Measurements from ENCODE around the gene WASF3. TPM values are rescaled to one million over a fixed set of nuclear protein-coding genes. Genes with fewer than 3 reads are reported as not detected.

WASF3 gene
- total RNA-seq, 1 experiment from 2014 or later, result 2.6 TPM

- Histone ChIP-seq H3K36me3 (ENCODE audit: low read depth, low read length) (no peaks in the 10 kb centered on the region), H3K79me2 (ENCODE audit: low read length) (no peaks in the 10 kb centered on the region), H2AFZ (ENCODE audit: low read length) (no peak overlapping the region), H3K27ac (ENCODE audit: low read length) (no peak overlapping the region), H3F3A (ENCODE audit: low read length, unreplicated experiment) (no peaks in the 10 kb centered on the region), H3K9me3 (ENCODE audit: low read length) (no peaks in the 10 kb centered on the region), H3K27me3 (ENCODE audit: low read length) (peaks cover 11% of the 10 kb centered on the region; the same call in 1 of the 2 replicates), H3K9me2 (replicated peaks; ENCODE audit: low read length) (no peaks in the 10 kb centered on the region), H3K4me3 (ENCODE audit: low read length) (no peak overlapping the region), H3K4me2 (ENCODE audit: low read length) (no peak overlapping the region), H4K20me1 (ENCODE audit: low read length) (no peaks in the 10 kb centered on the region), H3K4me1 (ENCODE audit: insufficient read depth, low read length) (no peaks in the 10 kb centered on the region), H3K9ac (ENCODE audit: low read length) (no peak overlapping the region)
- TF ChIP-seq EZH2phosphoT487 (IDR thresholded peaks at IDR 0.05; ENCODE audit: borderline replicate concordance, low read length) (no peak), EZH2 (IDR thresholded peaks at IDR 0.05; ENCODE audit: low read length, unreplicated experiment) (no peak)
- TF ChIP-seq, protein P1, sequence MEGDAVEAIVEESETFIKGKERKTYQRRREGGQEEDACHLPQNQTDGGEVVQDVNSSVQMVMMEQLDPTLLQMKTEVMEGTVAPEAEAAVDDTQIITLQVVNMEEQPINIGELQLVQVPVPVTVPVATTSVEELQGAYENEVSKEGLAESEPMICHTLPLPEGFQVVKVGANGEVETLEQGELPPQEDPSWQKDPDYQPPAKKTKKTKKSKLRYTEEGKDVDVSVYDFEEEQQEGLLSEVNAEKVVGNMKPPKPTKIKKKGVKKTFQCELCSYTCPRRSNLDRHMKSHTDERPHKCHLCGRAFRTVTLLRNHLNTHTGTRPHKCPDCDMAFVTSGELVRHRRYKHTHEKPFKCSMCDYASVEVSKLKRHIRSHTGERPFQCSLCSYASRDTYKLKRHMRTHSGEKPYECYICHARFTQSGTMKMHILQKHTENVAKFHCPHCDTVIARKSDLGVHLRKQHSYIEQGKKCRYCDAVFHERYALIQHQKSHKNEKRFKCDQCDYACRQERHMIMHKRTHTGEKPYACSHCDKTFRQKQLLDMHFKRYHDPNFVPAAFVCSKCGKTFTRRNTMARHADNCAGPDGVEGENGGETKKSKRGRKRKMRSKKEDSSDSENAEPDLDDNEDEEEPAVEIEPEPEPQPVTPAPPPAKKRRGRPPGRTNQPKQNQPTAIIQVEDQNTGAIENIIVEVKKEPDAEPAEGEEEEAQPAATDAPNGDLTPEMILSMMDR (conservative IDR thresholded peaks at IDR 0.05; ENCODE audit: low read depth, low read length), result no peak
- DNase-seq, result no peak
- POLR2A ChIA-PET (ENCODE audit: unreplicated experiment), result no interaction called here
- CTCF ChIA-PET, result no interaction called here
- no peak for ATAC-seq
- no TSS peak for BruUV-seq (replicated peaks)
- intact Hi-C loops (cut with micrococcal nuclease), result no loop called here
Observed at GRCh38 chr13:26531742-26532141, 25.7 kb upstream of the WASF3 start.

- no peak overlapping the region for H3K9ac ChIP-seq (ENCODE audit: low read length)
- no peaks in the 10 kb centered on the region for H3K4me1 ChIP-seq (ENCODE audit: insufficient read depth, low read length)
- H3K9me3 ChIP-seq (ENCODE audit: low read length), result no peaks in the 10 kb centered on the region
- ChIA-PET CTCF (no interaction called here), POLR2A (ENCODE audit: unreplicated experiment) (interaction anchor here (0.6 kb wide), 1 partner anchor 331 kb away, joined by 3 read pairs; no protein-coding TSS in a partner anchor)
- H2AFZ ChIP-seq (ENCODE audit: low read length), result no peak overlapping the region
- no peaks in the 10 kb centered on the region for H3K36me3 ChIP-seq (ENCODE audit: low read depth, low read length)
- no peaks in the 10 kb centered on the region for H4K20me1 ChIP-seq (ENCODE audit: low read length)
- ATAC-seq, result no peak
- H3K27ac ChIP-seq (ENCODE audit: low read length), result no peak overlapping the region
- 0 out of 2 replicates have a peak, but pooled peaks cover 5% of the 10 kb centered on the region for H3K27me3 ChIP-seq (ENCODE audit: low read length)
- TF ChIP-seq EZH2phosphoT487 (IDR thresholded peaks at IDR 0.05; ENCODE audit: borderline replicate concordance, low read length) (no peak), EZH2 (IDR thresholded peaks at IDR 0.05; ENCODE audit: low read length, unreplicated experiment) (no peak)
- TF ChIP-seq, protein P1 (conservative IDR thresholded peaks at IDR 0.05; ENCODE audit: low read depth, low read length), result no peak
- no peaks in the 10 kb centered on the region for H3F3A ChIP-seq (ENCODE audit: low read length, unreplicated experiment)
- no peak overlapping the region for H3K4me2 ChIP-seq (ENCODE audit: low read length)
- intact Hi-C loops (cut with micrococcal nuclease), result no loop called here
- no peak for DNase-seq
- no peaks in the 10 kb centered on the region for H3K9me2 ChIP-seq (replicated peaks; ENCODE audit: low read length)
- H3K79me2 ChIP-seq (ENCODE audit: low read length), result no peaks in the 10 kb centered on the region
- no TSS peak for BruUV-seq (replicated peaks)
- no peak overlapping the region for H3K4me3 ChIP-seq (ENCODE audit: low read length)
Observed at GRCh38 chr13:26534036-26534726, 23.3 kb upstream of the WASF3 start.

All from PC-3 (cell line).